HepG2 (cell line): ENCODE data around the gene STAC.

ENCODE experiments used
- SOX5 ChIP-seq: IDR thresholded peaks from 2 replicates; pipeline ENCODE4 v1.6.1; 2016; ENCODE audit warnings: borderline replicate concordance
- TGIF2 ChIP-seq: IDR thresholded peaks from 2 replicates; pipeline ENCODE4 v1.6.1; 2016; ENCODE audit warnings: control low read depth, missing compliant biosample characterization

DNA sequence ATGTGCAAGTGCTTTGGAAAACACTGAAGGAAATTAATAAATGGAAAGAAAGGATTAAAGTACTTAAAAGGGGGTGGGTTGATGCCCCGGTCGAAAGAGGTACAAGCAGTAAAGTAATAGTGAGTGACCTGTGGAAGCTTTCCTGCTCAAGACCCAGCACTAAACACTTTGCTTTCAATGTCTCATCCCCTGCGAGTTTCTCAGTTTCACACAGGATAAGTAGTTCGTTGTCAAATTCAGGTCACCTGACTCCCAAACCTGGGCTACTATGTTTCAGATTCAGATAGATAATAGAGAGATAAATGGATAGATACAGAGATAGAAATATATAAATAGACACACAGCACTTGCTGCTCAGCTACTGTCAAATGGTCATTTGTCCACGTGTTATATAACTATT lies 19.6 kb downstream of the STAC start:
- no peak for TF ChIP-seq SOX5 (CRISPR knock-in tag)
- no peak for TF ChIP-seq TGIF2 (CRISPR knock-in tag)
